ENCODE results near the gene CCDC171. TPM values are rescaled to one million over a fixed set of nuclear protein-coding genes. Genes with fewer than 3 reads are reported as not detected.

The CCDC171 gene
- total and polyA plus RNA-seq, 2 experiments from 2014 or later: 4.4 to 5.1 TPM

- no peak overlapping the region for H3K4me3 Mint-ChIP-seq
- H3K4me1 Mint-ChIP-seq: no peaks in the 10 kb centered on the region
- Histone ChIP-seq H4K20me1 (replicated peaks; ENCODE audit: insufficient read depth) (no peaks in the 10 kb centered on the region), H3K79me2 (replicated peaks; ENCODE audit: insufficient read depth) (no peaks in the 10 kb centered on the region), H3K27me3 (ENCODE audit: insufficient read depth) (no peaks in the 10 kb centered on the region), H3K9me2 (ENCODE audit: insufficient read depth) (no peaks in the 10 kb centered on the region), H3K4me2 (no peak overlapping the region), H3F3A (replicated peaks; ENCODE audit: low read depth) (no peaks in the 10 kb centered on the region), H3K36me3 (ENCODE audit: insufficient read depth) (no peaks in the 10 kb centered on the region), H3K4me3 (no peak overlapping the region), H3K4me1 (ENCODE audit: insufficient read depth) (no peaks in the 10 kb centered on the region), H3K27ac (ENCODE audit: low read depth) (no peak overlapping the region), H2AFZ (no peak overlapping the region)
- ATAC-seq: no peak
- no peak for DNase-seq (ENCODE audit: low spot score)
- peaks cover 23% of the 10 kb centered on the region for H3K9me3 Mint-ChIP-seq
- no peak overlapping the region for H3K27ac Mint-ChIP-seq
- H3K36me3 Mint-ChIP-seq (ENCODE audit: low read depth): peaks cover 12% of the 10 kb centered on the region
- no peaks in the 10 kb centered on the region for H3K27me3 Mint-ChIP-seq (ENCODE audit: insufficient read depth, low read depth, poor library complexity)
- TF ChIP-seq CREB1 (CRISPR knock-in tag; IDR thresholded peaks at IDR 0.05; ENCODE audit: low read depth) (no peak), EZH2phosphoT487 (IDR thresholded peaks at IDR 0.05; ENCODE audit: unreplicated experiment) (no peak), STAT1 (IDR thresholded peaks at IDR 0.05; ENCODE audit: unreplicated experiment) (no peak), ZNF331 (CRISPR knock-in tag; IDR thresholded peaks at IDR 0.05; ENCODE audit: low read depth) (no peak), EZH2 (IDR thresholded peaks at IDR 0.05; ENCODE audit: low read depth, unreplicated experiment) (no peak), ZNF114 (CRISPR knock-in tag; IDR thresholded peaks at IDR 0.05) (no peak), ETS1 (IDR thresholded peaks at IDR 0.05) (no peak), NANOG (IDR thresholded peaks at IDR 0.05; ENCODE audit: borderline replicate concordance) (no peak), POLR2AphosphoS5 (IDR thresholded peaks at IDR 0.05; ENCODE audit: low read depth) (no peak), ZNF462 (CRISPR knock-in tag; IDR thresholded peaks at IDR 0.05) (no peak), JUNB (IDR thresholded peaks at IDR 0.05; ENCODE audit: unreplicated experiment) (no peak)
- TF ChIP-seq, protein P1, sequence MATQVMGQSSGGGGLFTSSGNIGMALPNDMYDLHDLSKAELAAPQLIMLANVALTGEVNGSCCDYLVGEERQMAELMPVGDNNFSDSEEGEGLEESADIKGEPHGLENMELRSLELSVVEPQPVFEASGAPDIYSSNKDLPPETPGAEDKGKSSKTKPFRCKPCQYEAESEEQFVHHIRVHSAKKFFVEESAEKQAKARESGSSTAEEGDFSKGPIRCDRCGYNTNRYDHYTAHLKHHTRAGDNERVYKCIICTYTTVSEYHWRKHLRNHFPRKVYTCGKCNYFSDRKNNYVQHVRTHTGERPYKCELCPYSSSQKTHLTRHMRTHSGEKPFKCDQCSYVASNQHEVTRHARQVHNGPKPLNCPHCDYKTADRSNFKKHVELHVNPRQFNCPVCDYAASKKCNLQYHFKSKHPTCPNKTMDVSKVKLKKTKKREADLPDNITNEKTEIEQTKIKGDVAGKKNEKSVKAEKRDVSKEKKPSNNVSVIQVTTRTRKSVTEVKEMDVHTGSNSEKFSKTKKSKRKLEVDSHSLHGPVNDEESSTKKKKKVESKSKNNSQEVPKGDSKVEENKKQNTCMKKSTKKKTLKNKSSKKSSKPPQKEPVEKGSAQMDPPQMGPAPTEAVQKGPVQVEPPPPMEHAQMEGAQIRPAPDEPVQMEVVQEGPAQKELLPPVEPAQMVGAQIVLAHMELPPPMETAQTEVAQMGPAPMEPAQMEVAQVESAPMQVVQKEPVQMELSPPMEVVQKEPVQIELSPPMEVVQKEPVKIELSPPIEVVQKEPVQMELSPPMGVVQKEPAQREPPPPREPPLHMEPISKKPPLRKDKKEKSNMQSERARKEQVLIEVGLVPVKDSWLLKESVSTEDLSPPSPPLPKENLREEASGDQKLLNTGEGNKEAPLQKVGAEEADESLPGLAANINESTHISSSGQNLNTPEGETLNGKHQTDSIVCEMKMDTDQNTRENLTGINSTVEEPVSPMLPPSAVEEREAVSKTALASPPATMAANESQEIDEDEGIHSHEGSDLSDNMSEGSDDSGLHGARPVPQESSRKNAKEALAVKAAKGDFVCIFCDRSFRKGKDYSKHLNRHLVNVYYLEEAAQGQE (IDR thresholded peaks at IDR 0.05; ENCODE audit: unreplicated experiment): no peak
- TF ChIP-seq, protein P2, sequence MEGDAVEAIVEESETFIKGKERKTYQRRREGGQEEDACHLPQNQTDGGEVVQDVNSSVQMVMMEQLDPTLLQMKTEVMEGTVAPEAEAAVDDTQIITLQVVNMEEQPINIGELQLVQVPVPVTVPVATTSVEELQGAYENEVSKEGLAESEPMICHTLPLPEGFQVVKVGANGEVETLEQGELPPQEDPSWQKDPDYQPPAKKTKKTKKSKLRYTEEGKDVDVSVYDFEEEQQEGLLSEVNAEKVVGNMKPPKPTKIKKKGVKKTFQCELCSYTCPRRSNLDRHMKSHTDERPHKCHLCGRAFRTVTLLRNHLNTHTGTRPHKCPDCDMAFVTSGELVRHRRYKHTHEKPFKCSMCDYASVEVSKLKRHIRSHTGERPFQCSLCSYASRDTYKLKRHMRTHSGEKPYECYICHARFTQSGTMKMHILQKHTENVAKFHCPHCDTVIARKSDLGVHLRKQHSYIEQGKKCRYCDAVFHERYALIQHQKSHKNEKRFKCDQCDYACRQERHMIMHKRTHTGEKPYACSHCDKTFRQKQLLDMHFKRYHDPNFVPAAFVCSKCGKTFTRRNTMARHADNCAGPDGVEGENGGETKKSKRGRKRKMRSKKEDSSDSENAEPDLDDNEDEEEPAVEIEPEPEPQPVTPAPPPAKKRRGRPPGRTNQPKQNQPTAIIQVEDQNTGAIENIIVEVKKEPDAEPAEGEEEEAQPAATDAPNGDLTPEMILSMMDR (conservative IDR thresholded peaks at IDR 0.05; ENCODE audit: low read depth in 2 of 2): no peak
Measured at GRCh38 chr9:15813076-15813475, 260.2 kb downstream of the CCDC171 start.

All from GM23338 (cell line).